ENCODE measurements around the gene ABCB10.

DNA sequence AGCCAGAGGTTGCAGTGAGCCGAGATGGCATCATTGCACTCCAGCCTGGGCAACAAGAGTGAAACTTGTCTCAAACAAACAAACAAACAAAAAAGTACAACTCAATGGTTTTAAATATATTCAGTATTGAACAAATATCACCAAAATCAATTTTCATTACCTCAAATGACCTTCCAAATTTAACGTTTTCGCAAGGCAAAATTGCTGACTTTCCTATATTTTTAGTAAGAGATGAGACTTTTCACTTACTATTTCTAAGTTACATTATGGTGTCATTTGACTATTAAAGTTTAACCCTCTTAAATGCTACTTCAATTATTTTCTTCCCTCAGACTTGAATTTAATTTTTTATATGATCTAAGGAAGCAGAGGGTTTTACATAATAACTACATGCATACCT lies 23.0 kb upstream of the ABCB10 start:
- TF ChIP-seq, protein P1, sequence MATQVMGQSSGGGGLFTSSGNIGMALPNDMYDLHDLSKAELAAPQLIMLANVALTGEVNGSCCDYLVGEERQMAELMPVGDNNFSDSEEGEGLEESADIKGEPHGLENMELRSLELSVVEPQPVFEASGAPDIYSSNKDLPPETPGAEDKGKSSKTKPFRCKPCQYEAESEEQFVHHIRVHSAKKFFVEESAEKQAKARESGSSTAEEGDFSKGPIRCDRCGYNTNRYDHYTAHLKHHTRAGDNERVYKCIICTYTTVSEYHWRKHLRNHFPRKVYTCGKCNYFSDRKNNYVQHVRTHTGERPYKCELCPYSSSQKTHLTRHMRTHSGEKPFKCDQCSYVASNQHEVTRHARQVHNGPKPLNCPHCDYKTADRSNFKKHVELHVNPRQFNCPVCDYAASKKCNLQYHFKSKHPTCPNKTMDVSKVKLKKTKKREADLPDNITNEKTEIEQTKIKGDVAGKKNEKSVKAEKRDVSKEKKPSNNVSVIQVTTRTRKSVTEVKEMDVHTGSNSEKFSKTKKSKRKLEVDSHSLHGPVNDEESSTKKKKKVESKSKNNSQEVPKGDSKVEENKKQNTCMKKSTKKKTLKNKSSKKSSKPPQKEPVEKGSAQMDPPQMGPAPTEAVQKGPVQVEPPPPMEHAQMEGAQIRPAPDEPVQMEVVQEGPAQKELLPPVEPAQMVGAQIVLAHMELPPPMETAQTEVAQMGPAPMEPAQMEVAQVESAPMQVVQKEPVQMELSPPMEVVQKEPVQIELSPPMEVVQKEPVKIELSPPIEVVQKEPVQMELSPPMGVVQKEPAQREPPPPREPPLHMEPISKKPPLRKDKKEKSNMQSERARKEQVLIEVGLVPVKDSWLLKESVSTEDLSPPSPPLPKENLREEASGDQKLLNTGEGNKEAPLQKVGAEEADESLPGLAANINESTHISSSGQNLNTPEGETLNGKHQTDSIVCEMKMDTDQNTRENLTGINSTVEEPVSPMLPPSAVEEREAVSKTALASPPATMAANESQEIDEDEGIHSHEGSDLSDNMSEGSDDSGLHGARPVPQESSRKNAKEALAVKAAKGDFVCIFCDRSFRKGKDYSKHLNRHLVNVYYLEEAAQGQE (IDR thresholded peaks at IDR 0.05): no peak
- TF ChIP-seq, protein P2, sequence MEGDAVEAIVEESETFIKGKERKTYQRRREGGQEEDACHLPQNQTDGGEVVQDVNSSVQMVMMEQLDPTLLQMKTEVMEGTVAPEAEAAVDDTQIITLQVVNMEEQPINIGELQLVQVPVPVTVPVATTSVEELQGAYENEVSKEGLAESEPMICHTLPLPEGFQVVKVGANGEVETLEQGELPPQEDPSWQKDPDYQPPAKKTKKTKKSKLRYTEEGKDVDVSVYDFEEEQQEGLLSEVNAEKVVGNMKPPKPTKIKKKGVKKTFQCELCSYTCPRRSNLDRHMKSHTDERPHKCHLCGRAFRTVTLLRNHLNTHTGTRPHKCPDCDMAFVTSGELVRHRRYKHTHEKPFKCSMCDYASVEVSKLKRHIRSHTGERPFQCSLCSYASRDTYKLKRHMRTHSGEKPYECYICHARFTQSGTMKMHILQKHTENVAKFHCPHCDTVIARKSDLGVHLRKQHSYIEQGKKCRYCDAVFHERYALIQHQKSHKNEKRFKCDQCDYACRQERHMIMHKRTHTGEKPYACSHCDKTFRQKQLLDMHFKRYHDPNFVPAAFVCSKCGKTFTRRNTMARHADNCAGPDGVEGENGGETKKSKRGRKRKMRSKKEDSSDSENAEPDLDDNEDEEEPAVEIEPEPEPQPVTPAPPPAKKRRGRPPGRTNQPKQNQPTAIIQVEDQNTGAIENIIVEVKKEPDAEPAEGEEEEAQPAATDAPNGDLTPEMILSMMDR (IDR thresholded peaks at IDR 0.05): no peak
- TF ChIP-seq FOSL2 (IDR thresholded peaks at IDR 0.05) (no peak), FOSL2 (CRISPR knock-in tag; IDR thresholded peaks at IDR 0.05) (no peak), EP300 (IDR thresholded peaks at IDR 0.05) (no peak), TP53 (CRISPR knock-in tag; IDR thresholded peaks at IDR 0.05) (no peak), POLR2AphosphoS2 (conservative IDR thresholded peaks at IDR 0.05; ENCODE audit: low read length) (no peak), HOXB13 (CRISPR knock-in tag; IDR thresholded peaks at IDR 0.05; ENCODE audit: low read depth) (no peak), CHD4 (IDR thresholded peaks at IDR 0.05; ENCODE audit: borderline replicate concordance) (no peak), POLR2A (IDR thresholded peaks at IDR 0.05; ENCODE audit: low read length) (no peak)
- TF ChIP-seq, protein P3, sequence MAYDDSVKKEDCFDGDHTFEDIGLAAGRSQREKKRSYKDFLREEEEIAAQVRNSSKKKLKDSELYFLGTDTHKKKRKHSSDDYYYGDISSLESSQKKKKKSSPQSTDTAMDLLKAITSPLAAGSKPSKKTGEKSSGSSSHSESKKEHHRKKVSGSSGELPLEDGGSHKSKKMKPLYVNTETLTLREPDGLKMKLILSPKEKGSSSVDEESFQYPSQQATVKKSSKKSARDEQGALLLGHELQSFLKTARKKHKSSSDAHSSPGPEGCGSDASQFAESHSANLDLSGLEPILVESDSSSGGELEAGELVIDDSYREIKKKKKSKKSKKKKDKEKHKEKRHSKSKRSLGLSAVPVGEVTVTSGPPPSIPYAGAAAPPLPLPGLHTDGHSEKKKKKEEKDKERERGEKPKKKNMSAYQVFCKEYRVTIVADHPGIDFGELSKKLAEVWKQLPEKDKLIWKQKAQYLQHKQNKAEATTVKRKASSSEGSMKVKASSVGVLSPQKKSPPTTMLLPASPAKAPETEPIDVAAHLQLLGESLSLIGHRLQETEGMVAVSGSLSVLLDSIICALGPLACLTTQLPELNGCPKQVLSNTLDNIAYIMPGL (CRISPR knock-in tag; IDR thresholded peaks at IDR 0.05; ENCODE audit: borderline replicate concordance): no peak
- TF ChIP-seq, protein P4, sequence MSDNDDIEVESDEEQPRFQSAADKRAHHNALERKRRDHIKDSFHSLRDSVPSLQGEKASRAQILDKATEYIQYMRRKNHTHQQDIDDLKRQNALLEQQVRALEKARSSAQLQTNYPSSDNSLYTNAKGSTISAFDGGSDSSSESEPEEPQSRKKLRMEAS (IDR thresholded peaks at IDR 0.05): no peak

Measured in A549 (cell line).